ENCODE results near the gene LOC101059915.
"Not testable (repeated sequence)": the region's sequence is repeated elsewhere in the genome, so short reads cannot be mapped to it uniquely, and the experiment has no call there.

The LOC101059915 gene

GRCh38 chrX:71640002-71640401, 27.3 kb upstream of the LOC101059915 start:
- TF ChIP-seq KAT2A (conservative IDR thresholded peaks at IDR 0.05; ENCODE audit: control insufficient read depth, low read depth, low read length): no peak
- no peak for TF ChIP-seq FOS (IDR thresholded peaks at IDR 0.05; ENCODE audit: borderline replicate concordance, extremely low read depth, insufficient read length)
- TF ChIP-seq, protein P1, sequence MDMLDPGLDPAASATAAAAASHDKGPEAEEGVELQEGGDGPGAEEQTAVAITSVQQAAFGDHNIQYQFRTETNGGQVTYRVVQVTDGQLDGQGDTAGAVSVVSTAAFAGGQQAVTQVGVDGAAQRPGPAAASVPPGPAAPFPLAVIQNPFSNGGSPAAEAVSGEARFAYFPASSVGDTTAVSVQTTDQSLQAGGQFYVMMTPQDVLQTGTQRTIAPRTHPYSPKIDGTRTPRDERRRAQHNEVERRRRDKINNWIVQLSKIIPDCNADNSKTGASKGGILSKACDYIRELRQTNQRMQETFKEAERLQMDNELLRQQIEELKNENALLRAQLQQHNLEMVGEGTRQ (IDR thresholded peaks at IDR 0.05; ENCODE audit: borderline replicate concordance, low read depth, low read length): no peak
- no peaks in the 10 kb centered on the region for H3K27me3 ChIP-seq (replicated peaks in 1 of 2; ENCODE audit: control insufficient read depth in 2 of 2, insufficient read depth in 2 of 2, low read length in 1 of 2)
- peaks cover 16% of the 10 kb centered on the region for H3K4me1 ChIP-seq (ENCODE audit: control insufficient read depth, insufficient read depth, low read length)
- H3K9ac ChIP-seq (ENCODE audit: control insufficient read depth, insufficient read depth, low read length): no peak overlapping the region
- ChIA-PET CTCF (interaction anchor here (0.6 kb wide), 1 partner anchor 12 kb away, joined by 4 read pairs; no protein-coding TSS in a partner anchor), SMC1A (ENCODE audit: uncharacterized antibody, unreplicated experiment) (no interaction called here), RAD21 (ENCODE audit: unreplicated experiment) (no interaction called here), POLR2A (no interaction called here)
- no peak overlapping the region for H2AFZ ChIP-seq (ENCODE audit: control insufficient read depth, low read depth, low read length)
- no TSS peak for BruUV-seq (replicated peaks)
- intact Hi-C loops (cut with micrococcal nuclease; ENCODE audit: unreplicated experiment): no loop called here
- DNase-seq (ENCODE audit: low read depth, low spot score): no peak
- in situ Hi-C loops (cut with MboI): no loop called here
- no peak overlapping the region for H3K27ac ChIP-seq (ENCODE audit: control insufficient read depth, insufficient read depth)
- WGBS (ENCODE audit: insufficient coverage, insufficient replicate concordance, low lambda C conversion rate, missing lambda C conversion rate): 43% methylated on average over 4 of the region's 4 CpGs
- no peaks in the 10 kb centered on the region for H4K20me1 ChIP-seq (ENCODE audit: control insufficient read depth, insufficient read depth)
- no peak overlapping the region for H3K4me2 ChIP-seq (ENCODE audit: control insufficient read depth, insufficient read depth)
- no peaks in the 10 kb centered on the region for H3K36me3 ChIP-seq (ENCODE audit: control insufficient read depth in 2 of 2, insufficient read depth in 2 of 2, low read length in 1 of 2)
- no peak overlapping the region for H3K4me3 ChIP-seq
- no peaks in the 10 kb centered on the region for H3K9me3 ChIP-seq (replicated peaks; ENCODE audit: control insufficient read depth, insufficient read depth, low read length)
- no peaks in the 10 kb centered on the region for H3K79me2 ChIP-seq (ENCODE audit: control insufficient read depth, insufficient read depth, low read length)
- no peak for FAIRE-seq
- no peak for ATAC-seq

DNA sequence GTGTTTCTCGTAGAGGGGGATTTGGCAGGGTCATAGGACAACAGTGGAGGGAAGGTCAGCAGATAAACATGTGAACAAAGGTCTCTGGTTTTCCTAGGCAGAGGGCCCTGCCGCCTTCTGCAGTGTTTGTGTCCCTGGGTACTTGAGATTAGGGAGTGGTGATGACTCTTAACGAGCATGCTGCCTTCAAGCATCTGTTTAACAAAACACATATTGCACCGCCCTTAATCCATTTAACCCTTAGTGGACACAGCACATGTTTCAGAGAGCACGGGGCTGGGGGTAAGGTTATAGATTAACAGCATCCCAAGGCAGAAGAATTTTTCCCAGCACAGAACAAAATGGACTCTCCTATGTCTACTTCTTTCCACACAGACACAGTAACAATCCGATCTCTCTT, 22.9 kb upstream of the LOC101059915 start:
- H4K20me1 ChIP-seq (ENCODE audit: control insufficient read depth, insufficient read depth); H3K27me3 ChIP-seq (replicated peaks in 1 of 2; ENCODE audit: control insufficient read depth in 2 of 2, insufficient read depth in 2 of 2, low read length in 1 of 2); POLR2A ChIA-PET; SMC1A ChIA-PET (ENCODE audit: uncharacterized antibody, unreplicated experiment); H2AFZ ChIP-seq (ENCODE audit: control insufficient read depth, low read depth, low read length); H3K9ac ChIP-seq (ENCODE audit: control insufficient read depth, insufficient read depth, low read length); BruUV-seq (replicated peaks); H3K4me1 ChIP-seq (ENCODE audit: control insufficient read depth, insufficient read depth, low read length); intact Hi-C loops (cut with micrococcal nuclease; ENCODE audit: unreplicated experiment); H3K4me2 ChIP-seq (ENCODE audit: control insufficient read depth, insufficient read depth); DNase-seq (ENCODE audit: low read depth, low spot score); H3K4me3 ChIP-seq; RAD21 ChIA-PET (ENCODE audit: unreplicated experiment); in situ Hi-C loops (cut with MboI); FAIRE-seq; H3K79me2 ChIP-seq (ENCODE audit: control insufficient read depth, insufficient read depth, low read length); CTCF ChIA-PET; H3K36me3 ChIP-seq (ENCODE audit: control insufficient read depth in 2 of 2, insufficient read depth in 2 of 2, low read length in 1 of 2); H3K9me3 ChIP-seq (replicated peaks; ENCODE audit: control insufficient read depth, insufficient read depth, low read length); ATAC-seq; H3K27ac ChIP-seq (ENCODE audit: control insufficient read depth, insufficient read depth): not testable (repeated sequence)
- 53% methylated on average over 6 of the region's 6 CpGs for WGBS (ENCODE audit: insufficient coverage, insufficient replicate concordance, low lambda C conversion rate, missing lambda C conversion rate)
